Myocyte (in vitro differentiated cells): Measurements from ENCODE around the gene ZNF689. TPM values are rescaled to one million over a fixed set of nuclear protein-coding genes. Genes with fewer than 3 reads are reported as not detected.
"Not testable (repeated sequence)": the region's sequence is repeated elsewhere in the genome, so short reads cannot be mapped to it uniquely, and the experiment has no call there.

Experiments
- DNase-seq: peaks from one replicate; pipeline ENCODE4 v3.0.0-alpha.2; 2012; ENCODE audit warnings: low read depth
- total RNA-seq: library from RNA; depleted of rRNA; stranded (reverse); fragments of >200 nt; gene quantifications from 2 replicates; pipeline ENCODE4 v1.2.3, GENCODE V29; 2014

ZNF689 gene
- total RNA-seq, 1 donor from 2014 or later = 9.2 TPM

GRCh38 chr16:30601966-30602365 lies 8.2 kb downstream of the ZNF689 start:
- no peak for DNase-seq

GRCh38 chr16:30600929-30601328 lies 9.3 kb downstream of the ZNF689 start:
- no peak for DNase-seq

GRCh38 chr16:30600215-30600614 lies 10.0 kb downstream of the ZNF689 start:
- no peak for DNase-seq

- no peak for DNase-seq
Observed at GRCh38 chr16:30592871-30593270, 17.3 kb downstream of the ZNF689 start.

GRCh38 chr16:30590869-30591268 lies 19.3 kb downstream of the ZNF689 start:
- DNase-seq = not testable (repeated sequence)

GRCh38 chr16:30589582-30589981 lies 20.6 kb downstream of the ZNF689 start:
- DNase-seq = not testable (repeated sequence)

- DNase-seq = no peak
Observed at GRCh38 chr16:30588651-30589050, 21.5 kb downstream of the ZNF689 start.

GRCh38 chr16:30585400-30586191 lies 24.6 kb downstream of the ZNF689 start, which contains the start of gene ZNF785:
ZNF785 (minus strand) TSS chr16:30585697; CDS start chr16:30585611, 86 bp downstream.
- DNase-seq = peak; percentile 99

GRCh38 chr16:30585022-30585399 lies 25.2 kb downstream of the ZNF689 start:
- DNase-seq = no peak

GRCh38 chr16:30582611-30583340 lies 27.4 kb downstream of the ZNF689 start:
- DNase-seq = no peak

GRCh38 chr16:30581457-30581856 lies 28.7 kb downstream of the ZNF689 start:
- DNase-seq = no peak

- no peak for DNase-seq
Observed at GRCh38 chr16:30574678-30575077, 35.5 kb downstream of the ZNF689 start.

- peak; percentile 98 for DNase-seq
Observed at GRCh38 chr16:30571445-30572322, 38.5 kb downstream of the ZNF689 start, which contains the start of gene ZNF688. ZNF688 (minus strand) TSS chr16:30571714; CDS start chr16:30571629, 85 bp downstream.

GRCh38 chr16:30570636-30571444 lies 39.3 kb downstream of the ZNF689 start:
- DNase-seq = peak; percentile 42

GRCh38 chr16:30569746-30570635 lies 40.2 kb downstream of the ZNF689 start:
- no peak for DNase-seq

- no peak for DNase-seq
Observed at GRCh38 chr16:30569281-30569680, 40.9 kb downstream of the ZNF689 start.

- DNase-seq = peak; percentile 74
Observed at GRCh38 chr16:30567991-30568638, 42.1 kb downstream of the ZNF689 start.

- no peak for DNase-seq
Observed at GRCh38 chr16:30567160-30567990, 42.8 kb downstream of the ZNF689 start.
